PFSK-1 (cell line): ENCODE data around the gene BTBD1.

Experiments
- POLR2AphosphoS5 ChIP-seq: IDR thresholded peaks from 2 replicates; pipeline ENCODE4 v1.6.1; 2012; ENCODE audit warnings: low read depth, mild to moderate bottlenecking, control low read depth, low read length, moderate library complexity
- SIN3A ChIP-seq: IDR thresholded peaks from 2 replicates; pipeline ENCODE4 v1.6.1; 2012; ENCODE audit warnings: mild to moderate bottlenecking, low read length, moderate library complexity, borderline replicate concordance; ENCODE audit not compliant: insufficient read depth
- TF ChIP-seq, protein P1 (sequence below), 2 experiments: IDR thresholded peaks; 2 replicates each; pipeline versions ENCODE4 v1.6.1 to v1.8.0; 2011 to 2012; ENCODE audit warnings: low read depth in 2 of 2, low read length in 2 of 2, control low read depth in 1 of 2, inconsistent platforms in 1 of 2, mild to moderate bottlenecking in 1 of 2, moderate library complexity in 1 of 2; ENCODE audit not compliant: insufficient read depth in 1 of 2

DNA sequence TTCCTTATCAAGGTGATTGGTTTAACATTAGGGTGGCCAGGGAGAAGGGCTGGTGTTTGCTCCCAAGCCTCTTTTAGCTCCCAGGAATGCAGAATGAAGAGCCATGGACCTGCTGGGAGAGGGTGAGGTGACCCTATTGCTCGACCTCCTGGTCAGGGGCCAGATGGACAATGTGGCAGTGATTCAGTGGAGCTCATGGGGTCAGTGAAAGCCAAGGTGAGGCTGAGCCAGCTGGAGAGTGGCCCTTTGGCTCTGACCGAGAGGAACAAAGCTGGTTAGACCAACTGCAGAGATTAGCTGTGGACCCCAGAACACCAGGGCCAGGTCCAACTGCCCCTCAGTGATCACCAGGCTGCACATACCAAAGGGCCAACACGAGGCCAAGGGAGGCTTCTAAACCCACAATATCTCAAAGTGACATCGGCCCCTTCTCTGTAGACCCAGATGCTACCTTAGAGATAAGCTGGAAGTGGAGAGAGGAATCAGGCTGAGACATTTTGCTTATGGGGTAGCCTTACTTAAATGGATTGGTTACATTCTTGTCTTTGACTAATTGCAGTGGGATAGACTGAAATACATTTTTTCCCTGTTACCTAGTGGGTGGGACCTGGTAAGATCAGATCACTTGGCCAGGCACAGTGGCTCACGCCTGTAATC is 15.8 kb upstream of the BTBD1 start:
- TF ChIP-seq POLR2AphosphoS5: no peak
- no peak for TF ChIP-seq SIN3A
- TF ChIP-seq, protein P1, sequence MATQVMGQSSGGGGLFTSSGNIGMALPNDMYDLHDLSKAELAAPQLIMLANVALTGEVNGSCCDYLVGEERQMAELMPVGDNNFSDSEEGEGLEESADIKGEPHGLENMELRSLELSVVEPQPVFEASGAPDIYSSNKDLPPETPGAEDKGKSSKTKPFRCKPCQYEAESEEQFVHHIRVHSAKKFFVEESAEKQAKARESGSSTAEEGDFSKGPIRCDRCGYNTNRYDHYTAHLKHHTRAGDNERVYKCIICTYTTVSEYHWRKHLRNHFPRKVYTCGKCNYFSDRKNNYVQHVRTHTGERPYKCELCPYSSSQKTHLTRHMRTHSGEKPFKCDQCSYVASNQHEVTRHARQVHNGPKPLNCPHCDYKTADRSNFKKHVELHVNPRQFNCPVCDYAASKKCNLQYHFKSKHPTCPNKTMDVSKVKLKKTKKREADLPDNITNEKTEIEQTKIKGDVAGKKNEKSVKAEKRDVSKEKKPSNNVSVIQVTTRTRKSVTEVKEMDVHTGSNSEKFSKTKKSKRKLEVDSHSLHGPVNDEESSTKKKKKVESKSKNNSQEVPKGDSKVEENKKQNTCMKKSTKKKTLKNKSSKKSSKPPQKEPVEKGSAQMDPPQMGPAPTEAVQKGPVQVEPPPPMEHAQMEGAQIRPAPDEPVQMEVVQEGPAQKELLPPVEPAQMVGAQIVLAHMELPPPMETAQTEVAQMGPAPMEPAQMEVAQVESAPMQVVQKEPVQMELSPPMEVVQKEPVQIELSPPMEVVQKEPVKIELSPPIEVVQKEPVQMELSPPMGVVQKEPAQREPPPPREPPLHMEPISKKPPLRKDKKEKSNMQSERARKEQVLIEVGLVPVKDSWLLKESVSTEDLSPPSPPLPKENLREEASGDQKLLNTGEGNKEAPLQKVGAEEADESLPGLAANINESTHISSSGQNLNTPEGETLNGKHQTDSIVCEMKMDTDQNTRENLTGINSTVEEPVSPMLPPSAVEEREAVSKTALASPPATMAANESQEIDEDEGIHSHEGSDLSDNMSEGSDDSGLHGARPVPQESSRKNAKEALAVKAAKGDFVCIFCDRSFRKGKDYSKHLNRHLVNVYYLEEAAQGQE (IDR thresholded peaks at IDR 0.05; ENCODE audit: insufficient read depth in 1 of 2, low read depth in 2 of 2, low read length in 2 of 2): no peak
